ENCODE measurements around the gene KIFAP3.

GRCh38 chr1:170044187-170044586 lies 30.3 kb downstream of the KIFAP3 start:
- TF ChIP-seq CTCF (IDR thresholded peaks at IDR 0.05; ENCODE audit: insufficient read depth, low read length, poor library complexity, severe bottlenecking), result no peak
- TF ChIP-seq EZH2phosphoT487 (conservative IDR thresholded peaks at IDR 0.05; ENCODE audit: low read length), result no peak

Data from SU-DHL-6 (cell line).